Coronary artery (tissue), 2 donors: ENCODE results near the gene GDAP1L1.

Experiments
- DNase-seq: peaks from one replicate; pipeline ENCODE4 v3.0.0-alpha.2; 2017; ENCODE audit warnings: low spot score
- H3K27ac ChIP-seq, 2 donors: fragments of 200-600 bp; sonication (generic); one replicate each; pipeline ENCODE4 v1.5.1; 2016 to 2019
- H3K4me3 ChIP-seq: fragments of 200-600 bp; sonication (generic); 2 replicates; pipeline ENCODE4 v1.5.1; 2016; ENCODE audit warnings: mild to moderate bottlenecking, moderate library complexity
- CTCF ChIP-seq: fragments of 200-600 bp; sonication (generic); IDR thresholded peaks from one replicate; pipeline ENCODE4 v1.5.1; 2019; ENCODE audit warnings: antibody characterized with exemption

GDAP1L1 gene

GRCh38 chr20:44255942-44256341 is 8.8 kb downstream of the GDAP1L1 start:
- no peak for DNase-seq
- Histone ChIP-seq H3K27ac (no peak overlapping the region), H3K4me3 (no peak overlapping the region)
- TF ChIP-seq CTCF, result no peak

GRCh38 chr20:44256961-44257360 is 9.9 kb downstream of the GDAP1L1 start:
- DNase-seq, result no peak
- Histone ChIP-seq H3K4me3 (no peak overlapping the region), H3K27ac (no peak overlapping the region)
- TF ChIP-seq CTCF, result no peak

DNA sequence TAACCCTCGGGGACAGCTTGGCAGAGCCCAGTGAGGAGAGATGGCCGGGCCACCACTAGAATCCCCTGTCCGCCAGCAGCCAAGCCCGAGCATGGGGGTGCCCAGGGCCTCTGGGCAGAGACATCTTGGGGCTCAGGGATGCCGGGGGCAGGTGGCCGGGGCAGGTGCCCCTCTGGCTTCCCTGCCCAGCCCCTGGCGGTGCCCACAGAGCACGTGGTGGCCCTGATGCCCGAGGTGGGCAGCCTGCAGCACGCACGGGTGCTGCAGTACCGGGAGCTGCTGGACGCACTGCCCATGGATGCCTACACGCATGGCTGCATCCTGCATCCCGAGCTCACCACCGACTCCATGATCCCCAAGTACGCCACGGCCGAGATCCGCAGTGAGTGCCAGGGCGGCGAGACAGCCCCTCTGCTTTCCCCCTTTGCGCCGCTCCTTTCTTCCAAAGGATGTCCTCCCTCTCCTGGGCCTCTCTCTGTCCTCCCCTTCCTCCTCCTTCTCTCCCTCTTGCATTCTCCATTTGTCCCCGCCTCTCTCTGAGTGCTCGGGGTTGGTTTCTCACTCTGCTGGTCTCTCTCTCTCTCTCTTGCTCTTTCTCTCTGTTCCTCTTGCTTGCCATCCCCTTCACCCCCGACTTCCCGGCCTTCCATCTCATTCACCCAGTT is 11.2 kb downstream of the GDAP1L1 start:
- TF ChIP-seq CTCF, result no peak
- Histone ChIP-seq H3K27ac (no peak overlapping the region), H3K4me3 (no peak overlapping the region)
- no peak for DNase-seq

- no peak overlapping the region for H3K4me3 ChIP-seq
- DNase-seq, result no peak
- H3K27ac ChIP-seq, result no peak overlapping the region
- no peak for TF ChIP-seq CTCF
These were observed 17.2 kb downstream of the GDAP1L1 start for GRCh38 chr20:44264287-44264686.

DNA sequence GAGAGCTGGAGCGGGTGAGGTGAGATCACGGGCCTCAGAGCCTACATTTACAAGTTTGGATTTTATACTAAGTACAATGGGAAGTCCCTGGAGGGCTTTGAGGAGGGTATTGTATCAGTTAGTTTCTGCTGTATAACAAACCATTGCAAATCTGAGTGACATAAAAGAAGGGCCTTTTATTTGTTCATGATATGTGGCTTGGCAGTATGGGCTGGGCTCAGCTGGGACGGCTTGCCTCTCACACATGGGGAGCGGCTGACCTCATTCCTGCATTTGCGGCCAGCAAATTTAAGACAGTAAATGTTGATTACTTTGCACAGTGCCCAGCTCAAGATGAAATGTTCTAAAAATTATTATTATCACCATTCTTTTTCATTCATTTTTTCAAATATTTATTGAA is 21.7 kb downstream of the GDAP1L1 start:
- no peak overlapping the region for H3K4me3 ChIP-seq
- H3K27ac ChIP-seq, result no peak overlapping the region
- DNase-seq, result no peak
- no peak for TF ChIP-seq CTCF

- DNase-seq, result no peak
- H3K4me3 ChIP-seq, result no peak overlapping the region
- no peak overlapping the region for H3K27ac ChIP-seq
- no peak for TF ChIP-seq CTCF
These were observed 25.0 kb downstream of the GDAP1L1 start for GRCh38 chr20:44271915-44272663.
